ENCODE measurements around the gene LRRC8E.

The LRRC8E gene

DNA sequence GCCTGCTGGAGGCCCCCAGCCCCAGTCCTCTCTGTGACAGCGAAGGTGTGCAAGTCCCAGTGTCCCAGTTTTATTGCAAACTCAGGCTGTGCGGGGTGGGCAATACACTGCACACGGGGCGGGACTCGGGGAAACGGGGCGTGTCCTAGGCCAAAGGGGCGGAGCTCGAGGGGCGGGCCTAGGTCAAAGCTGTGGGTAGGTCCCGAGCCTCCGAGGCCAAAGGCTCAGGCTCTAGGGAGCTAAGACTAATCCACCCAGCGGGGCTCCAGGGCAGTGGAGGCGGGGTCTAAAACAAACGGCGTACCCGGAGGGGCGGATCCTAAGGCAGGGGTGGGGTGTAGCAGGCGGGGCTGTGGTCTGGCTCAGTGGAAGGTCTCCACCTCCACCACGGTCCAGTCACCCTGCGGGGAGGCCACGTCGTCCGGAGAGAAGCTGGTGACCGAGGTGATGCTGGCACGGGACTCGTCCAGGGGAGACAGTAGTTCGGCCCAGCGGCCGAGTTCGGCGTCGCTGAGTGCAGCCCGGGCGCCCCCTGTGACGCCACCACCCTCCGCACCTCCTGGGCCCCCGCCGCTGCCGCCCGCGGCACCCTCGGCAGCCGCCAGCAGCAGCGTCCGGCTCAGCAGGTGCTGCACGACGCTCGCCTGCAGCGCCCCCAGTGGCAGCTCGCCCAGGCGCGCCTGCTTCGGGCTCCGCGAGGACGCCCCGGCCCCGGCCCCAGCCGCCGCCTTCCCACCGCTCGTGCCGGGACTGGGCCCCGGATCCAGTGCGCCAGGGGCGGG, 19.4 kb upstream of the LRRC8E start:
- Mint-ChIP-seq H3K27ac (peak overlapping the region; percentile 49), H3K27me3 (ENCODE audit: low read depth) (peaks cover 60% of the 10 kb centered on the region), H3K36me3 (ENCODE audit: low read depth) (no peaks in the 10 kb centered on the region), H3K9me3 (no peaks in the 10 kb centered on the region), H3K4me3 (peak overlapping the region; percentile 74), H3K4me1 (ENCODE audit: low read depth) (peaks cover 21% of the 10 kb centered on the region)
- peak; percentile 80 for DNase-seq (ENCODE audit: low spot score)

DNA sequence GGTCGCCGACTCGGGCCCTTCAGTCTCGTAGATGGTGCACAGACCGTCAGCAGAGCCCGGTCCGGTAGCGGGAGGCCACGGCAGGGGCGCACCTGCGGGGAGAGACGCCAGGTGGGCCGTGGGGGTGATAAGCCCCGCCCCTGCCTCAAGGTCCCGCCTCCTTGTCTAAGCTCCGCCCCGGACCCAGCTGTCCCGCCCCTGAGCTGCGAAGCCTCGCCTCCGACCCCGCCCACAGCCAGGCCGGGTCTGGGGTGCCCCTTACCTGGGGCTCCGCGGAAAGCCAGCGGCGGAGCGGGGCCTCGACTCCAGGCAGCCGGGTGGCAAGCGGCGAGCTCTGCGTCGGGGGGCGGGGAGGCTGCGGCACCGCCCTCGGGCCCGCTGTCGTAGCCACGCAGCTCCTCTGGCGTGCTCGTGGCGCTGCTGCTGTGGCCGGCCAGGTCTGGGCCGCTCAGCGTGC, 18.8 kb upstream of the LRRC8E start:
- no peak overlapping the region for H3K27ac Mint-ChIP-seq
- H3K27me3 Mint-ChIP-seq (ENCODE audit: low read depth): peaks cover 55% of the 10 kb centered on the region
- peaks cover 21% of the 10 kb centered on the region for H3K4me1 Mint-ChIP-seq (ENCODE audit: low read depth)

DNA sequence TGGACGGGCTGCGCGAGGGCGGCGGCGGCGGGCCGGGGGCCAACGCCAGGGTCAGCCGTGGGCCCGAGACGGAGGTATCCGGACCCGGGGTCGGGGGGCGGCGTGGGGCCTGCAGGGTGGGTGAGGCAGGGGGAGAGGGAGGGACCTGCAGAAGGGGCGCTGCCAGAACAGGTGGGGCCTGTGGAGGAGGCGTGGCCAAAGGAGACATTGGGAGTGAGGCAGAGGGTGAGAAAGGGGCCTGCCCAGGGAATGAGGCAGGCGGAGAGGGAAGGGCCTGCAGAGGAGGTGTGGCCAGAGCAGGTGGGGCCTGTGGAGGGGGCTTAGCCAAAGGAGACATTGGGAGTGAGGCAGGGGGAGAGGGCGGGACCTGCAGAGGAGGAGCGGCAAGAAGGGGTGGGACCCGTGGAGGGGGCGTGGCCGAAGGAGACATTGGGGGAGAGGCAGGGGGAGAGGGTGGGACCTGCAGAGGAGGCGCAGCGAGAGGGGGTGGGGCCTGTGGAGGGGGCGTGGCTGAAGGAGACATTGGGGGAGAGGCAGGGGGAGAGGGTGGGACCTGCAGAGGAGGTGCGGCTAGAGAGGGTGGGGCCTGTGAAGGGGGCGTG, 18.3 kb upstream of the LRRC8E start:
- Mint-ChIP-seq H3K27ac (no peak overlapping the region), H3K36me3 (ENCODE audit: low read depth) (no peaks in the 10 kb centered on the region), H3K4me3 (peak overlapping the region; percentile 45), H3K27me3 (ENCODE audit: low read depth) (peaks cover 56% of the 10 kb centered on the region), H3K9me3 (no peaks in the 10 kb centered on the region), H3K4me1 (ENCODE audit: low read depth) (peaks cover 21% of the 10 kb centered on the region)
- no peak for DNase-seq (ENCODE audit: low spot score)

More for the DNA sequence above, 18.8 kb upstream of the LRRC8E start:
- Mint-ChIP-seq H3K36me3 (ENCODE audit: low read depth) (no peaks in the 10 kb centered on the region), H3K9me3 (no peaks in the 10 kb centered on the region), H3K4me3 (peak overlapping the region; percentile 43)
- peak; percentile 66 for DNase-seq (ENCODE audit: low spot score)

DNA sequence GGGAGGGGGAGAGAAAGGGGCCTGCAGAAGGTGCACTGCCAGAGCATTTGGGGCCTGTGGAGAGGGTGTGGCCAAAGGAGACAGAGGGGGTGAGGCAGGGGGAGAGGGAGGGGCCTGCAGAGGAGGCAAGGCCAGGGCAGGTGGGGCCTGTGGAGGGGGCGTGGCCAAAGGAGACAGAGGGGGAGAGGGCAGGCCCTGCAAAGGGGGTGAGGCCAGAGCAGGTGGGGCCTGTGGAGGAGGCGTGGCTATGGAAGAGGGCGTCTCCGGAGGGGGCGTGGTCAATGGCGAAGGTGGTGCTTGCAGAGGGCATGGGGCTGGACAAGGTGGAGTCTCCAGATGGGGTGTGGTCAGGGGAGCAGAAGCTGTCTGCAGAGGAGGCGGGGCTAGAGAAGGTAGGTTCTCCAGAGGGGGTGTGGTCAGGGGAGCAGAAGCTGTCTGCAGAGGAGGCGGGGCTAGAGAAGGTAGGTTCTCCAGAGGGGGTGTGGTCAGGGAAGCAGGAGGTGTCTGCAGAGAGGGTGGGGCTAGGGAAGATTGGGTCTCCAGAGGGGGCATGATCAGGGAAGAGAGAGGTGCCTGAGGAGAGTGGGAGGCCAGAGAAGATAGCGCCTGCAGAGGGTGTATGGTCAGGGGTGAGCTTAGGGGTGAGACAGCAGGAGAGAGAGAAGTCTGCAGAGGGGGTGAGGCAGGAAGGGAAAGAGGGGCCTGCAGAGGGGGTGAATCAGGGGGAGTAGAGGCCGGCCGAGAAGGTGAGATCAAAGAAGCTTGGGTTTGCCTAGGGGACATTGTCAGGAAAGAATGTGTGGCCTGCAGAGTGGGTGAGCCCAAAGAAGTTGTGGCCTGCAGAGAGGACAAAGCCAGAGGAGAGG, 17.5 kb upstream of the LRRC8E start:
- peaks cover 57% of the 10 kb centered on the region for H3K27me3 Mint-ChIP-seq (ENCODE audit: low read depth)
- H3K27ac Mint-ChIP-seq: peak overlapping the region; percentile 62

DNA sequence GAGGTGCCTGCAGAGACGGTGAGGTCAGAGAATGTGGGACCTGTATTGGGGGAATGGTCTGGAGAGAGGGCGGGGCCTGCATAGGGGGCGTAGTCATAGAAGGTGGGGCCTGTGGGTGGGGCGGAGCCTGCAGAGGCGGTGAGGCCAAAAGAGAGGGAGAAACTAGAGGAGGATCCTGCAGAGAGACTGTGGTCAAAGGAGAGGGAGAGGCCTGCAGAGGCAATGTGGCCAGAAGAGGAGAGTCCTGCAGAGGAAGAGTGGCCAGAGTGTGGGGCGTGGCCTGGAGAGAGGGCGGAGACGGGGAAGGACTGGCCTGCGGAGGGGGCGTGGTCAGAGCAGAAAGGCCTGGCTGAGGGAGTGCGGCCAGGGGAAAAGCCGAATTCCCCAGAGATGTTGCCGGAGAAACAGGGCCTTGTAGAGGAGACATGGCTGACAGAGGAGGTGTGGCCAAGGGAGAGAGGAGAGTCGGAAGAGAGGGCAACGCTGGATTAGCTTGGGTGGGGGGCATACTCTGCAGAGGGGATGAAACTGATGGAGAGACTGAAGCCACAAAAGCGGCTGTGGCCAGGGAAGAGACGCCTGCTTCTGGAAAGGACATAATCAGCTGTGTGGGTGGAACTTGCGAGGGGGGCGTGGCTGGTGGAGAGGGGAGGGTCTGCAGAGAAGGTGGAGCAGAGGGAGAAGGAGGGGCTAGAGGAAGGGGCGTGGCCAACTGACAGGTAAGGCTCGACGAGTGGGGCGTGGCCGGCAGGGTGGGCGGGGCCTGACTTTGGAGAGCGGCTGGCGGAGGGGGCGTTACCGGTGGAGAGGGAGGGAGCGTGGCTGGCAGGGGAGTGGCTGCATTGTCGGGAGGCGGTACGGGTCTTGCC, 16.6 kb upstream of the LRRC8E start:
- no peaks in the 10 kb centered on the region for H3K36me3 Mint-ChIP-seq (ENCODE audit: low read depth)
- H3K27ac Mint-ChIP-seq: peak overlapping the region; percentile 62

More for the DNA sequence above, 17.5 kb upstream of the LRRC8E start:
- H3K36me3 Mint-ChIP-seq (ENCODE audit: low read depth): no peaks in the 10 kb centered on the region
- H3K9me3 Mint-ChIP-seq: no peaks in the 10 kb centered on the region
- peak; percentile 33 for DNase-seq (ENCODE audit: low spot score)
- H3K4me1 Mint-ChIP-seq (ENCODE audit: low read depth): peaks cover 15% of the 10 kb centered on the region
- H3K4me3 Mint-ChIP-seq: peak overlapping the region; percentile 60

DNA sequence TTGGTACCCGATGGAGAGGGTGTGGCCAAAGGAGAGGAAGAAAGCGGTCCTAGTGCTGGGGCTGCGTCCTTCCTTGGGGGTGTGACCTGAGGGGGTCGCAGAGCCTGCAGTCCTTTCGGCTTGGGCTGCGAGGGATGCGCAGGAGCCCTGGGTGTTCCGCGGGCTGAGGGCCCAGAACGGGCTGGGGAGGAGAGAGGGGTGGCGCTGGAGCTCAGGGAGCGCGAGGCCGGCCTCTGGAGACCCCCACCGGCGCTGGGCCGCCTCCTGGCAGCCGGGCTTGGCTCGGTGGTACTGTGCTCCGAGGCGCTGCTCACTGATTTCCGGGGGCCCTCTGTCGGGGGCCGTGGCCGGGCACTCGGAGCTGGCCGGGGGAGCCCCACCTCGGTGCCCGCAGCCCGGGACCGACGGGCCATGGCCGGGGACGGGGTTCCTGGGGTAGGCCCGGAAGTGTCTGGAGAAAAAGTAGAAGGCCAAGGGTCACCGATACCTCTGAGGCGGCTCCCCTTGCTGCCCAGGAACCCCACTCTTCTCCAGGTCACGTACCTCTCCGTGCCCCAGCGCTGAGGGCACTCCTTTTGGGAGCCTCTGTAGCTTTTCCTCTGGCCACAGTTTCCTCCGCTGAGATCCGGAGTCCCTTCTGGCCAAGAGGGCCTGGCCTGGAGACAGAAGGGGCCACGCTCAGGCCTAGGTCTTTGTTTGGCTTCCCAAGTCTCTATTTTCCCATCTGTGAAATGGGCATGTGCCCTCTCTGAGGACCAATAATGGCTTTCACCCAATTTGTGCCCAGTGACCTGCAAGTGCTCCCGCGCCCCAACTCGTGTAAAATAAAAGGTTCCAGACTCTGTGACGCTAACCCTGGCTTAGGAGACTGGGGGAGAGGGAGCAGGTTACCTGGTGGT, 15.8 kb upstream of the LRRC8E start:
- Mint-ChIP-seq H3K4me3 (no peak overlapping the region), H3K9me3 (no peaks in the 10 kb centered on the region), H3K4me1 (ENCODE audit: low read depth) (peaks cover 15% of the 10 kb centered on the region), H3K36me3 (ENCODE audit: low read depth) (no peaks in the 10 kb centered on the region), H3K27ac (no peak overlapping the region), H3K27me3 (ENCODE audit: low read depth) (peaks cover 55% of the 10 kb centered on the region)
- DNase-seq (ENCODE audit: low spot score): no peak

More for the DNA sequence above, 16.6 kb upstream of the LRRC8E start:
- Mint-ChIP-seq H3K4me1 (ENCODE audit: low read depth) (peaks cover 15% of the 10 kb centered on the region), H3K27me3 (ENCODE audit: low read depth) (peaks cover 59% of the 10 kb centered on the region), H3K4me3 (peak overlapping the region; percentile 60), H3K9me3 (no peaks in the 10 kb centered on the region)
- DNase-seq (ENCODE audit: low spot score): peak; percentile 56

DNA sequence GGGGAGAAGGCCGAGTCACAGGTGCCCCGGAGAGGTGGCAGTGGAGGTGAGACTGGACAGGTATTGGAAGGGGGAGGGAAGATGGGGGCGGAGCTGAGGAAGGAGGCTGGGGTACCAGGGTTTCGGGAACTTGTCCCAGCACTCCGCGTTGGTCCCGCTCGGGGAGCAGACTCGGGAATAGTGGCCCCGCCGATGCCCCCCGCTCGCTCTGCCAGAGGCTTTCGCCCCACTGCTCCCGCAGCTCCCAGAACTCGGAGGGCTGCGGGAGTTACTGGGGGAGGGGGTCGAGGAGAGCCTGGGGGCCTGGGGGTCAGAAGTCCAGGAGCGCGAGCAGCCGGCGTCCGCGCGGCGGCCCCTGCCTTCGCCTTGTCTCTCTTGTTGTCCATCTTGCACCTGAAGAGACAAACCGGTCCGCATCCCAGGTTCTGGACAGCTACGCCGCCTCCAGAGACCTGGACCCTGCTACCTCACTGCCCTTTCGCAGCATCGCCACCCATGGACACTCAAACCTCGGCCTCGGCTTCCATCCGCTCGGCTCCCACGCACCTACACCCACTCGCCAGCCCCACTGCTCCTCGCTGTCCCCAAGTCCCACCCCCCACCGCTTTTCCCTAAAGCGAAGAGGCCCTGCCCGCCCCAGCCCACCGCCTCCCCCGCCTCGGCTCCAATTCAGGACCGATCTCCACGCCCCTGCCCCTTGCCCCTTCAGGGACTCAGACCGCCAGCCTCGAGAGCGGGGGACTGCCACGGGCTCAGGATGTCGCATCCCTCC, 14.8 kb upstream of the LRRC8E start:
- Mint-ChIP-seq H3K27ac (no peak overlapping the region), H3K36me3 (ENCODE audit: low read depth) (no peaks in the 10 kb centered on the region), H3K4me1 (ENCODE audit: low read depth) (peaks cover 15% of the 10 kb centered on the region), H3K4me3 (peak overlapping the region; percentile 61), H3K9me3 (no peaks in the 10 kb centered on the region), H3K27me3 (ENCODE audit: low read depth) (peaks cover 46% of the 10 kb centered on the region)
- DNase-seq (ENCODE audit: low spot score): no peak

DNA sequence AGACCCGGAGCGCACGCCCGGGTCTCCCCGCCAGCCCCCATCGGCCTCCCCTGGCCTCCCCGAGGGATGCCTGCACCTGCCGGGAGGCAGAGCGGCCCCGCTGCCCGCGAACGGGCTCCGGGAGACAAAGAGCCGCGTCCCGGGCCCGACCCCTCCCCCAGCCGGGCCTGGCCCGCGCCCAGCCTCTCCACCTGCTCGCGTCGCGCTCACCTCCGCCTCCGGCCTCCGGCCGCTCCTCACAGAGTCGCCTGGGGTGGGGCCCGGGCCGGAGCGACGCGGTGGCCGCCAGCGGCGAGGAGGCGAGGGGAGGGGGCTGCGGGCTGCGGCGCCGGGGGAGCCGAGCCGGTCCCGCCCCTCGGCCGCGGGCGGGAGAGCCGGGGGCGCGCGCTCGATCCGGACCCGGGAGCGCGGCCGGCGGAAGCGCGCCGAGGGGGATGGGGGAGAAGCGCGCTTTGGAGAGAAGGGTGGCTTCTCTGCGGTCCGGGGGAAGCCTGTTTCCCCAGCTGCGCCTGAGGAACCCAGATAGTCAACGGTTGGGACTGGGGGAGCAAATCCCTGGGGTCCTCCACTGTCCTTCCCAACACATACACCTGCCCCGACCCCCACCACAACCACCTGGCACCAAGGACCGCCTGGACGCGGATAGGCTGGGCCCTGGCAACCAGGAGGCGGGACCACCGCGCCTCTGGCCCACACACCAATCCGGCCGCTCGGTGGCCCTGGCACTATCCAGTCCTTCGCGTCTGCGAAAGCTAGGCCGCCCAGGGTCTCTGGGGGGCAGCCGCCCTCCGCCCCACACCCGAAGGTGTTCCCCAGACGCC, 14.0 kb upstream of the LRRC8E start, which contains the start of gene PRR36:
Gene PRR36 (minus strand): TSS at position 315 of the 821 bp plus-strand sequence. CDS start 701 bp downstream, outside the sequence.
- Mint-ChIP-seq H3K27ac (no peak within 1 kb of the TSS), H3K27me3 (ENCODE audit: low read depth) (peaks cover 43% of the 10 kb centered on the region), H3K36me3 (ENCODE audit: low read depth) (no peaks in the 10 kb centered on the region), H3K4me3 (peak within 1 kb of the TSS; percentile 61), H3K9me3 (no peaks in the 10 kb centered on the region), H3K4me1 (ENCODE audit: low read depth) (peaks cover 11% of the 10 kb centered on the region)
- no peak for DNase-seq (ENCODE audit: low spot score)

DNA sequence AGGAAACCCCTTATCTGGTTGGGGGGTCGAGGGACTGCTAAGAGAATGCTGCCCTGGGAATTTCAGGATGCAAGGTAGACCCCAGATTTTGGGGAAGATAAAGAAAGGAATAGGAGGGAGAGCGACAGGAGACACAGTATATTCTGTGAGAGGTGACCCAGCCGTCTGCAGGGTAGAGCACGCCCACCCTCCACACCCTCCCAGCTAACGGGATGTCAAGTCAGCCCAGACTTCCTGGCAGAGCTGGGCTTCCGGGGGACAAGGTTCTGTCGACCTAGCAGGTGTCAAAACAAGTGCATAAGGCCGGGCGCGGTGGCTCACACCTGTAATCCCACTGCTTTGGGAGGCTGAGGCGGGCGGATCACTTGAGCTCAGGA, 13.4 kb upstream of the LRRC8E start:
- Mint-ChIP-seq H3K27ac (no peak overlapping the region), H3K4me1 (ENCODE audit: low read depth) (peaks cover 11% of the 10 kb centered on the region), H3K36me3 (ENCODE audit: low read depth) (no peaks in the 10 kb centered on the region), H3K9me3 (no peaks in the 10 kb centered on the region), H3K27me3 (ENCODE audit: low read depth) (peaks cover 43% of the 10 kb centered on the region), H3K4me3 (no peak overlapping the region)
- DNase-seq (ENCODE audit: low spot score): no peak

DNA sequence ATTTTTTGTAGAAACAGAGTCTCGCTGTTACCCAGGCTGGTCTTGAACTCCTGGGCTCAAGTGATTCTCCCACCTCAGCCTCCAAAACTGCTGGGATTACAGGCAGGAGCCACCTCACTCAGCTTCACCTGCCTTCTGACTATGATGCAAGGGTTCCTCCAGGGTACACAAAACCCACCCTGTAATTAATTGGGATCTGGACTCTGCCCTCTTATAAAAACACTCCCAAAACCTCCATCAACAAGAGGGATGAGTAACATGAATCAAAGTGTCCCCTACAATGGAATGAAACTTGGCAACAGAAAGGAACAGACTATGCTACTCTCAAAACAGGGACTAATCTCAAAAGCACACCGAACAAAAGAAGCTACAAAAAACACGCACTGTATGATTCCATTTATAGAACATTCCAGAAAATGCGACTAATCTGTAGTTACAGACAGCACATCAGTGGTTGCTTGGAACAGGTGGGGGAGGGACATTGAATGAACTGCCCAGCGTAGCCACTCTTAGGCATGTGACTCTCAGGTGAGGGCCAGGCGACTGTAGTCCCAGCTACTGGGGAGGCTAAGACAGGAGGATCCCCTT, 11.0 kb upstream of the LRRC8E start:
- H3K9me3 Mint-ChIP-seq: no peaks in the 10 kb centered on the region
- H3K4me1 Mint-ChIP-seq (ENCODE audit: low read depth): no peaks in the 10 kb centered on the region
- H3K27ac Mint-ChIP-seq: no peak overlapping the region
- no peak for DNase-seq (ENCODE audit: low spot score)
- H3K4me3 Mint-ChIP-seq: no peak overlapping the region
- H3K27me3 Mint-ChIP-seq (ENCODE audit: low read depth): peaks cover 31% of the 10 kb centered on the region
- H3K36me3 Mint-ChIP-seq (ENCODE audit: low read depth): no peaks in the 10 kb centered on the region

Data from T-helper 2 cell treated with Interferon-gamma antibody and Interleukin-4, amounts not matched to agents 5 μg/mL and 100 μg/mL, for 36 hours (primary cell).